GM12801 (cell line): ENCODE results near the gene DYRK4.

Experiments used
- CTCF ChIP-seq: IDR thresholded peaks from one replicate; pipeline ENCODE4 v1.5.1; 2011; ENCODE audit warnings: control low read depth; ENCODE audit not compliant: insufficient read length; ENCODE audit errors: extremely low read depth

Gene DYRK4

GRCh38 chr12:4553943-4554342 is 8.1 kb upstream of the DYRK4 start:
- no peak for TF ChIP-seq CTCF

GRCh38 chr12:4555804-4556203 is 6.2 kb upstream of the DYRK4 start:
- TF ChIP-seq CTCF = no peak

- no peak for TF ChIP-seq CTCF
Measured at GRCh38 chr12:4556735-4557530, 5.1 kb upstream of the DYRK4 start.

GRCh38 chr12:4557586-4557985 is 4.4 kb upstream of the DYRK4 start:
- TF ChIP-seq CTCF = no peak

- TF ChIP-seq CTCF = no peak
Measured at GRCh38 chr12:4558171-4558570, 3.8 kb upstream of the DYRK4 start.

GRCh38 chr12:4563336-4563735 is 1.3 kb downstream of the DYRK4 start:
- TF ChIP-seq CTCF = no peak

- no peak for TF ChIP-seq CTCF
Measured at GRCh38 chr12:4564818-4565217, 2.8 kb downstream of the DYRK4 start.

GRCh38 chr12:4566474-4566873 is 4.5 kb downstream of the DYRK4 start:
- TF ChIP-seq CTCF = no peak
